Choroid plexus epithelial cell (primary cell): ENCODE data around the gene PGLYRP3.

ENCODE experiments used
- DNase-seq: peaks from one replicate; pipeline ENCODE4 v3.0.0-alpha.2; 2010; ENCODE audit warnings: low read depth
- H3K4me3 ChIP-seq: 2 replicates; pipeline ENCODE4 v1.5.1; 2011; ENCODE audit warnings: low read depth, mild to moderate bottlenecking, control low read depth, low read length, moderate library complexity
- TF ChIP-seq, protein P1 (sequence below): conservative IDR thresholded peaks from 2 replicates; pipeline ENCODE4 v1.5.1; 2011; ENCODE audit warnings: low read depth, mild to moderate bottlenecking, control low read depth, inconsistent platforms, low read length, moderate library complexity

Gene PGLYRP3

DNA sequence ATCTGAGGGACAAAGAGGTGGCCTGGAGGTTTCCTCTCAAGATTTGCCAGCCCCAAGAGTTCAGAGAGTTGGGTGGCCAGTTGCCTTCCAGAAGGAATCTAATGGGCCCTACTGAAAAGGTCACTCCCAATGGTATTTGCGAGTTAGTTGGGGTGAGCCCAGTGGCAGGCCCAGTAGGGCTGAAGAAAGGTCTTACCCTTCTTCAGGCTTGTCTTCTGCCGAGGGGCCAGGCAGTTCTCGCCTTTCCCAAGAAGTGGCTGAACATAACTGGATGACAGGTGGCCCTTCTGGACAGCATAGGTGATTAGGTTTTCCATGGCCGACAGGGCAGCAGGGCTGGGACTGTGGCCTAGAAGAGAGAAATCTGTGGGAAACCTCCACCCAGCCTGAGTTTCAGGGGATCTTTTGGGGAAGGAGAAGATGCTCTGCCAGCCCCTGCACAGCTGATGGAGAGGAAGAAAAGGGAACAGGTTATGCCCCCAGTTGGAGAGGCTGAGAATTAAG is 28.7 kb upstream of the PGLYRP3 start:
- H3K4me3 ChIP-seq, result no peak overlapping the region
- DNase-seq, result no peak
- TF ChIP-seq, protein P1, sequence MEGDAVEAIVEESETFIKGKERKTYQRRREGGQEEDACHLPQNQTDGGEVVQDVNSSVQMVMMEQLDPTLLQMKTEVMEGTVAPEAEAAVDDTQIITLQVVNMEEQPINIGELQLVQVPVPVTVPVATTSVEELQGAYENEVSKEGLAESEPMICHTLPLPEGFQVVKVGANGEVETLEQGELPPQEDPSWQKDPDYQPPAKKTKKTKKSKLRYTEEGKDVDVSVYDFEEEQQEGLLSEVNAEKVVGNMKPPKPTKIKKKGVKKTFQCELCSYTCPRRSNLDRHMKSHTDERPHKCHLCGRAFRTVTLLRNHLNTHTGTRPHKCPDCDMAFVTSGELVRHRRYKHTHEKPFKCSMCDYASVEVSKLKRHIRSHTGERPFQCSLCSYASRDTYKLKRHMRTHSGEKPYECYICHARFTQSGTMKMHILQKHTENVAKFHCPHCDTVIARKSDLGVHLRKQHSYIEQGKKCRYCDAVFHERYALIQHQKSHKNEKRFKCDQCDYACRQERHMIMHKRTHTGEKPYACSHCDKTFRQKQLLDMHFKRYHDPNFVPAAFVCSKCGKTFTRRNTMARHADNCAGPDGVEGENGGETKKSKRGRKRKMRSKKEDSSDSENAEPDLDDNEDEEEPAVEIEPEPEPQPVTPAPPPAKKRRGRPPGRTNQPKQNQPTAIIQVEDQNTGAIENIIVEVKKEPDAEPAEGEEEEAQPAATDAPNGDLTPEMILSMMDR, result no peak

DNA sequence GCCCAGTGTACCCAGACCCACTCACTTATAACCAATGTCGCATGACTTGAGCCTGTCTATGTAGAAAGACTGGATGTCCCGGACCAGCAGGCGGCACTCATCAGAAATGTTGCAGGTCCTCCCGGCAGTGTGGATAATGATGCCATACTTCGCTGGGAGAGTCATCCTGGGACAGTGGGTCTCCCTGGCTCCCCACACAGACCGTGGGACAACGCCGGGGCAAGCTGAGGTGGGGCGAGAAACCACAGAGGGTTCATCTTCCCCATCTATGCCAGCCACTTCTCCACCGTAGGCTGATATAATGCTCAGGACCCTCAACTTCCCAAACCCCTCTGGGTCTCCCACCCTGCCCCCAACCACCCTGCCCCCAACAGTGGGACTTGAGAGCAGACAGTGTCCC is 27.6 kb upstream of the PGLYRP3 start:
- DNase-seq, result no peak
- H3K4me3 ChIP-seq, result no peak overlapping the region
- TF ChIP-seq, protein P1, result no peak

DNA sequence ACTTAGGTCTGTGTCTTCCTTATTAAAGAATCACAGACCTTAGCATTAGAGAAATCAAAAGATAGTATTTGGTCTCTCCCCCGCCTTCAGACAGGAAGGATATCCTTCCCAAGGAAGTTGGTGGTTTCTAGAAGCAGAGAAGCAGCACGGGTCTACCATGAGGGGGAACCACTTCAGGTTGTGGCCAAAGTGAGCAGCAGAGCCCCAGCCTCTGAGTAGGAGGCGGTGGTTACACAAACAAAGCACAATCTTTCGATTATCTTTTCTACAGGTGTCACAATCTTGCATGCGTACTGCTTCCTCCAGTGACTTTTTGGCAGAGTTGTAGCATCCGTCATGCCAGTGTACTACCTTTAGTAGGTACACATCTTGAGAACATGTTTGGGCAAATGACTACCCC is 27.1 kb upstream of the PGLYRP3 start:
- DNase-seq, result no peak
- H3K4me3 ChIP-seq, result no peak overlapping the region
- TF ChIP-seq, protein P1, result no peak

DNA sequence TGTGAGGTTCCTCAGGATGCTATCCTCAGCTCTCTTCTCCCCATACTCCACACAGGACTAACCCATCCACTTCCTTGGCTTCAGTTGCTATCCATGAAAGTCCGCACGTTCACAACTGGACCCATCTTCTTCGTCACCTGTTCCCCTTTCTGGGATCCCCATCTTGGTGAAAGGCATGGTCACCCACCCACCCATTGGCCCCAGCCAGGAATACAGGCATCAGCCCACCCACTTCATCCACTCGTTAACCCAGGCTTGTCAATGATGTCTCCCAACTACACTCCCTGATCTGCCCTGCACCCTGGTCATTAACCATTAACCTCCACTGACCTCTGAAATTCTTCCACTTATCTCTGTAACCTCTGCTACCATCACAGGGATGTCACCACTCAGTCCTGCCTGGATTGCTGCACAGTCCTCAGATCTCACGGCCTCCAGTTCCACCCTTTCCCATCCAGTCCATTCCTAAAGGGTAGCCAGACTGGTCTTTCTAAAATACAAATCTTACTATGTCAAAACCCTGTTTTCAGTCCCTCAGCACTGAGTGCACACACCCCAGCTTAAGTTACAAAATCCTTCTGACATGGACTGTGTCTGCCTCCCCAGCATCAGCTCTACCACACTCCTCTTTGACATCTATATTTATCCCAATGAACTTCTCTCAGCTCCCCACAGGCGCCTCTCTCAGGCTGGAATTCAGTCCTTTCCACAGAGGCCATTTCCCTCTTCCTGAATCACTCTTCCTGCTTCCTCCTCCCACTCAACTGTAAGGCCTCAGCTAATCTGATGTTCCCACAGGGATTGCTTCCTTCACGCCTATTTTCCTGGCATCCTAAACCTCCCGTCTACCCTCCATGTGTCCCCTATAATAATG is 25.5 kb upstream of the PGLYRP3 start:
- TF ChIP-seq, protein P1, result no peak
- DNase-seq, result no peak

DNA sequence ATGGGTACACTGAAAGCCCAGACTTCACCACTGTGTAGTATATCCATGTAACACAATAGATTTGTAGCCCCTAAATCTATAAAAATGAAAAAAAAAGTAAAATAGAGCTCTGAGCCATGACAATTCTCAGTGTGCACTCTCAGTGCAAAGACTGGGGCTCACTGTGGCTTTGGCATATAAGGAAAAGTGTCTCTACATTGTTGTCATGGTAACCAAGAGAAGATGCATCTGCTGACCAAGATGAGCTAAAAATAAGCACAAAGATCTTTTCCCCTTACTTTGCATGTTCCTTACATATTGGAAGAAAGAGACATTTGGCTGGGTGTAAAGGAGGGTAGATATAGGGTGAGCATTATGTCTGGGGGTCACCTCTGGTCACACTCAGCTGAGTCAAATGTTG is 23.9 kb upstream of the PGLYRP3 start:
- DNase-seq, result no peak
- H3K4me3 ChIP-seq, result no peak overlapping the region
- TF ChIP-seq, protein P1, result no peak

More for the DNA sequence above, 25.5 kb upstream of the PGLYRP3 start:
- H3K4me3 ChIP-seq, result no peak overlapping the region

DNA sequence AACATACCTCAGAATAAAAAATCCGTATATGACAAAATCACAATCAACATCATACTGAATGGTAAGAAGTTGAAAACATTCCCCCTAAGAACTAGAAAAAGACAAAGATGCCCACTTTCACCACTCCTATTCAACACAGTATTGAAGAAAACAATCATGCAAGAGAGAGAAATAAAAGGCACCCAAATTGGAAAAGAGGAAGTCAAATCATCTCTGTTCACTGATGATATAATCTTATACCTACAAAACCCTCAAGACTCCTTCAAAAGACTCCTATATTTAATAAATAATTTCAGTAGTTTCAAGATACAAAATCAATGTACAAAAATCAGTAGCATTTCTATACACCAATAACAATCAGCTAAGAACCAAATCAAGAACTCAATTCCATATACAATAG is 21.1 kb upstream of the PGLYRP3 start:
- no peak for DNase-seq
- no peak overlapping the region for H3K4me3 ChIP-seq
- TF ChIP-seq, protein P1, result no peak

DNA sequence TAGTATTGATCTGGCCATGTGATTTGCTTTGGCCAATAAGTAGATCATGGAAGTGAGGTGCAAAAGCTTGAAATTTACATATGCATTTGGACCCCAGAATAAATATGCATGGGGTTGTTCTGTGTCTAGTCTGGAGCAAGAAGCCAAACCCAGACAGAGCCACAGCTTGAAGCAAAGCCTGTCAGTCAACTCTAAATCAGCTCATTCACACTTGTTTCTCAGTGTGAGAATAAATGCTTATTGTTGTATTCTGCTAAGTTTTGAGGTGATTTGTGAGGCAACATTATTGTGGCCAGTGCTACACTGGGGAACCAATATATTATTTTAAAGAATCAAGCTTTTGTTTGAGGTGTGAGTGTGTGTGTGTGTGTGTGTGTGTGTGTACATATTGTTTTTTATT is 12.2 kb upstream of the PGLYRP3 start:
- TF ChIP-seq, protein P1, result no peak
- H3K4me3 ChIP-seq, result no peak overlapping the region
- DNase-seq, result no peak
